ENCODE measurements around the gene R3HDM2. TPM values are rescaled to one million over a fixed set of nuclear protein-coding genes. Genes with fewer than 3 reads are reported as not detected.

R3HDM2 gene
- total and polyA plus RNA-seq, 2 of the 13 experiments (the other 11 are each of a cell fraction or from before 2014, with no cell fraction given), result 11.1 to 23.5 TPM

DNA sequence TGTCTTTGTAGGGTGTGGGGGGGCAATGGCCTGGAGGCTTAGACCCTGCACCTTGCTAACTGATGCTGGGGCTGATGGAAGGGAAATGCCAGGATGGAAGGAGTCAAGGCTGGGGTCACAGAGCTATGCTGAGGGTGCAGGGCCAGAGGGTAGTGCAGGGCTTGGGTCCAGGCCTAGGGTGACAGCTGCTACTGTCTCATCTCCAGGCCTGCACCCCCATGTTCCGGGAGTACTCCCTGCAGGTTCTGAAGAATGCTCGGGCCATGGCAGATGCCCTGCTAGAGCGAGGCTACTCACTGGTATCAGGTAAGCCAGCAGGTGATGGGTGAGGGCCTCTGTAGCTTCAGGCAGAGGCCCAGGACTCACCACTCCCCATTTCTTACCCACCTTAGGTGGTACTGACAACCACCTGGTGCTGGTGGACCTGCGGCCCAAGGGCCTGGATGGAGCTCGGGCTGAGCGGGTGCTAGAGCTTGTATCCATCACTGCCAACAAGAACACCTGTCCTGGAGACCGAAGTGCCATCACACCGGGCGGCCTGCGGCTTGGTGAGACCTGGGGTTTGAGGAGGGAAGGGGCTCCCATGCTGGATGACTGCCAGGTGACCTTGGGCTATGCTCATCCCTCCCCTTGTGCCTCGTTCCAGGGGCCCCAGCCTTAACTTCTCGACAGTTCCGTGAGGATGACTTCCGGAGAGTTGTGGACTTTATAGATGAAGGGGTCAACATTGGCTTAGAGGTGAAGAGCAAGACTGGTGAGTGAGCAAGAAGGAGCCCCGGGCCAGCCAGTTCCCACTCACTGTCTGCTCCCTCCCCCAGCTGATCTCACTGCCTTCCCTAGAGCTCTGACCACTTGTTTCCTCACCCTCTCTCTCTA is 197.2 kb downstream of the R3HDM2 start (continued):
- TF ChIP-seq, protein P1, sequence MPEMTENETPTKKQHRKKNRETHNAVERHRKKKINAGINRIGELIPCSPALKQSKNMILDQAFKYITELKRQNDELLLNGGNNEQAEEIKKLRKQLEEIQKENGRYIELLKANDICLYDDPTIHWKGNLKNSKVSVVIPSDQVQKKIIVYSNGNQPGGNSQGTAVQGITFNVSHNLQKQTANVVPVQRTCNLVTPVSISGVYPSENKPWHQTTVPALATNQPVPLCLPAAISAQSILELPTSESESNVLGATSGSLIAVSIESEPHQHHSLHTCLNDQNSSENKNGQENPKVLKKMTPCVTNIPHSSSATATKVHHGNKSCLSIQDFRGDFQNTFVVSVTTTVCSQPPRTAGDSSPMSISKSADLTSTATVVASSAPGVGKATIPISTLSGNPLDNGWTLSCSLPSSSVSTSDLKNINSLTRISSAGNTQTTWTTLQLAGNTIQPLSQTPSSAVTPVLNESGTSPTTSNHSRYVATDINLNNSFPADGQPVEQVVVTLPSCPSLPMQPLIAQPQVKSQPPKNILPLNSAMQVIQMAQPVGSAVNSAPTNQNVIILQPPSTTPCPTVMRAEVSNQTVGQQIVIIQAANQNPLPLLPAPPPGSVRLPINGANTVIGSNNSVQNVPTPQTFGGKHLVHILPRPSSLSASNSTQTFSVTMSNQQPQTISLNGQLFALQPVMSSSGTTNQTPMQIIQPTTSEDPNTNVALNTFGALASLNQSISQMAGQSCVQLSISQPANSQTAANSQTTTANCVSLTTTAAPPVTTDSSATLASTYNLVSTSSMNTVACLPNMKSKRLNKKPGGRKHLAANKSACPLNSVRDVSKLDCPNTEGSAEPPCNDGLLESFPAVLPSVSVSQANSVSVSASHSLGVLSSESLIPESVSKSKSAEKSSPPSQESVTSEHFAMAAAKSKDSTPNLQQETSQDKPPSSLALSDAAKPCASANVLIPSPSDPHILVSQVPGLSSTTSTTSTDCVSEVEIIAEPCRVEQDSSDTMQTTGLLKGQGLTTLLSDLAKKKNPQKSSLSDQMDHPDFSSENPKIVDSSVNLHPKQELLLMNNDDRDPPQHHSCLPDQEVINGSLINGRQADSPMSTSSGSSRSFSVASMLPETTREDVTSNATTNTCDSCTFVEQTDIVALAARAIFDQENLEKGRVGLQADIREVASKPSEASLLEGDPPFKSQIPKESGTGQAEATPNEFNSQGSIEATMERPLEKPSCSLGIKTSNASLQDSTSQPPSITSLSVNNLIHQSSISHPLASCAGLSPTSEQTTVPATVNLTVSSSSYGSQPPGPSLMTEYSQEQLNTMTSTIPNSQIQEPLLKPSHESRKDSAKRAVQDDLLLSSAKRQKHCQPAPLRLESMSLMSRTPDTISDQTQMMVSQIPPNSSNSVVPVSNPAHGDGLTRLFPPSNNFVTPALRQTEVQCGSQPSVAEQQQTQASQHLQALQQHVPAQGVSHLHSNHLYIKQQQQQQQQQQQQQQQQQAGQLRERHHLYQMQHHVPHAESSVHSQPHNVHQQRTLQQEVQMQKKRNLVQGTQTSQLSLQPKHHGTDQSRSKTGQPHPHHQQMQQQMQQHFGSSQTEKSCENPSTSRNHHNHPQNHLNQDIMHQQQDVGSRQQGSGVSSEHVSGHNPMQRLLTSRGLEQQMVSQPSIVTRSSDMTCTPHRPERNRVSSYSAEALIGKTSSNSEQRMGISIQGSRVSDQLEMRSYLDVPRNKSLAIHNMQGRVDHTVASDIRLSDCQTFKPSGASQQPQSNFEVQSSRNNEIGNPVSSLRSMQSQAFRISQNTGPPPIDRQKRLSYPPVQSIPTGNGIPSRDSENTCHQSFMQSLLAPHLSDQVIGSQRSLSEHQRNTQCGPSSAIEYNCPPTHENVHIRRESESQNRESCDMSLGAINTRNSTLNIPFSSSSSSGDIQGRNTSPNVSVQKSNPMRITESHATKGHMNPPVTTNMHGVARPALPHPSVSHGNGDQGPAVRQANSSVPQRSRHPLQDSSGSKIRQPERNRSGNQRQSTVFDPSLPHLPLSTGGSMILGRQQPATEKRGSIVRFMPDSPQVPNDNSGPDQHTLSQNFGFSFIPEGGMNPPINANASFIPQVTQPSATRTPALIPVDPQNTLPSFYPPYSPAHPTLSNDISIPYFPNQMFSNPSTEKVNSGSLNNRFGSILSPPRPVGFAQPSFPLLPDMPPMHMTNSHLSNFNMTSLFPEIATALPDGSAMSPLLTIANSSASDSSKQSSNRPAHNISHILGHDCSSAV (CRISPR knock-in tag; IDR thresholded peaks at IDR 0.05; ENCODE audit: borderline replicate concordance), result no peak
- TF ChIP-seq ZNF670 (CRISPR knock-in tag; IDR thresholded peaks at IDR 0.05; ENCODE audit: borderline replicate concordance) (no peak), HNF4A (CRISPR knock-in tag; IDR thresholded peaks at IDR 0.05) (0 out of 2 replicates have a peak, but pooled peaks have one; percentile 14), ZNF772 (CRISPR knock-in tag; IDR thresholded peaks at IDR 0.05) (no peak), SIX1 (CRISPR knock-in tag; IDR thresholded peaks at IDR 0.05; ENCODE audit: borderline replicate concordance) (no peak)
- TF ChIP-seq, protein P2, sequence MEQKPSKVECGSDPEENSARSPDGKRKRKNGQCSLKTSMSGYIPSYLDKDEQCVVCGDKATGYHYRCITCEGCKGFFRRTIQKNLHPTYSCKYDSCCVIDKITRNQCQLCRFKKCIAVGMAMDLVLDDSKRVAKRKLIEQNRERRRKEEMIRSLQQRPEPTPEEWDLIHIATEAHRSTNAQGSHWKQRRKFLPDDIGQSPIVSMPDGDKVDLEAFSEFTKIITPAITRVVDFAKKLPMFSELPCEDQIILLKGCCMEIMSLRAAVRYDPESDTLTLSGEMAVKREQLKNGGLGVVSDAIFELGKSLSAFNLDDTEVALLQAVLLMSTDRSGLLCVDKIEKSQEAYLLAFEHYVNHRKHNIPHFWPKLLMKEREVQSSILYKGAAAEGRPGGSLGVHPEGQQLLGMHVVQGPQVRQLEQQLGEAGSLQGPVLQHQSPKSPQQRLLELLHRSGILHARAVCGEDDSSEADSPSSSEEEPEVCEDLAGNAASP (CRISPR knock-in tag; IDR thresholded peaks at IDR 0.05; ENCODE audit: borderline replicate concordance), result no peak
- TF ChIP-seq, protein P3, sequence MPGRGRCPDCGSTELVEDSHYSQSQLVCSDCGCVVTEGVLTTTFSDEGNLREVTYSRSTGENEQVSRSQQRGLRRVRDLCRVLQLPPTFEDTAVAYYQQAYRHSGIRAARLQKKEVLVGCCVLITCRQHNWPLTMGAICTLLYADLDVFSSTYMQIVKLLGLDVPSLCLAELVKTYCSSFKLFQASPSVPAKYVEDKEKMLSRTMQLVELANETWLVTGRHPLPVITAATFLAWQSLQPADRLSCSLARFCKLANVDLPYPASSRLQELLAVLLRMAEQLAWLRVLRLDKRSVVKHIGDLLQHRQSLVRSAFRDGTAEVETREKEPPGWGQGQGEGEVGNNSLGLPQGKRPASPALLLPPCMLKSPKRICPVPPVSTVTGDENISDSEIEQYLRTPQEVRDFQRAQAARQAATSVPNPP (CRISPR knock-in tag; IDR thresholded peaks at IDR 0.05), result no peak
- TF ChIP-seq, protein P4, sequence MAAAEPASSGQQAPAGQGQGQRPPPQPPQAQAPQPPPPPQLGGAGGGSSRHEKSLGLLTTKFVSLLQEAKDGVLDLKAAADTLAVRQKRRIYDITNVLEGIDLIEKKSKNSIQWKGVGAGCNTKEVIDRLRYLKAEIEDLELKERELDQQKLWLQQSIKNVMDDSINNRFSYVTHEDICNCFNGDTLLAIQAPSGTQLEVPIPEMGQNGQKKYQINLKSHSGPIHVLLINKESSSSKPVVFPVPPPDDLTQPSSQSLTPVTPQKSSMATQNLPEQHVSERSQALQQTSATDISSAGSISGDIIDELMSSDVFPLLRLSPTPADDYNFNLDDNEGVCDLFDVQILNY (CRISPR knock-in tag; conservative IDR thresholded peaks at IDR 0.05), result no peak
